ENCODE measurements around the gene TM9SF4.

The TM9SF4 gene

DNA sequence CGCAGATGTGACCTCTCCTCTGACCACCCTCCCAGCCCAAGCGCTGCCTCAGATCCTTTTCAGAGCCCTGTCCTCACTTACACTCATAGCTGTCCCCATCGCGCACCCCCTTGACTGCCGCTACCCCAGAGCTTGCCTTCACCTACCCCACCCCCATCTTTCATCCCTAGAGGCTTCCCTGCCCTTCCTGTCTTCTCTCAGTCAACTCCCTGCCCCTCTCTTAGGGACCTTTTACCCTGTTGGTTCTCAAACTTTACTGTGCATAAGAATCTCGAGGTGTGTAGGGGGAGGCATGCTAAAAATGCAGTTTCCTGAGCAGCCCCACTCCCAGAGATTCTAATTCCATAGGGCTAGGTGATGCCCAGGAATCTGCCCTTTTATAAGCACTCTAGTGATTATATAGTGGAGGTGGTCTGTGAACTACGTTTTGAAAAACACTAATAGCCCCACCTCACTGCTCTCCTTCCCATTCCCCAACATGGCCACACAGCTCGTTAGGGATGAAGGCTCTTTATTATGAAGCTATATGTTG, 725 bp downstream of the TM9SF4 start:
- no peak for DNase-seq (ENCODE audit: low read depth, low spot score)
- no peaks in the 10 kb centered on the region for H3K9me3 ChIP-seq (ENCODE audit: low read depth, low read length)
- H3K27ac ChIP-seq, result peak overlapping the region; percentile 99
- peak overlapping the region; percentile 99 for H3K9ac ChIP-seq (ENCODE audit: insufficient read length)
- TF ChIP-seq POLR2AphosphoS5 (IDR thresholded peaks at IDR 0.05; ENCODE audit: borderline replicate concordance, low read depth, low read length) (no peak), FOXP2 (optimal IDR thresholded peaks at IDR 0.05; ENCODE audit: control extremely low read depth, extremely low read length, insufficient read depth) (no peak), EZH2 (IDR thresholded peaks at IDR 0.05) (no peak)
- H3K4me3 ChIP-seq, result peak overlapping the region; percentile 98
- H3K36me3 ChIP-seq (ENCODE audit: insufficient read depth, low read length), result peaks cover 4% of the 10 kb centered on the region; the same call in 1 of the 2 replicates

DNA sequence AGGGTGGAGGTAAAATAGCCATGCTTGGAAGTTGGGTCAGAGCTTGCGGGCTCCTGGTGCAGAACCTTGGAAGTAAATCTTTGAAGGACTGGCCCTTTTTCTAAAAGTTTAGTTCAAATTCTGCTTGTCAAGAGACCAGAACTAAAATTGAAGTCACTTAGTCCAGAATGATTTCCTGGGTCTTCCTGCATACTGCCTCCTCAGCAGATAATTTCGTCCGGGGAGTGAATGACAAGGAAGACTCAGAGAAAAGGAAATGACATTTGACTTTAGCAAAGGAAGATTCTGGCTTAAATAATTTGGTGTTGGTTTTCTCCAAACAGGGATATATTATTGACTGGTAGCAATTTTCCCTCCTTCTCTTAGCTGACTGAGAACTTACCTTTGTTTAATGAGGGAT, 1.2 kb downstream of the TM9SF4 start:
- Histone ChIP-seq H3K27ac (no peak overlapping the region), H3K9me3 (ENCODE audit: low read depth, low read length) (no peaks in the 10 kb centered on the region), H3K36me3 (ENCODE audit: insufficient read depth, low read length) (peaks cover 5% of the 10 kb centered on the region; the same call in 1 of the 2 replicates), H3K4me3 (peak overlapping the region; percentile 98), H3K9ac (ENCODE audit: insufficient read length) (peak overlapping the region; percentile 99)
- no peak for DNase-seq (ENCODE audit: low read depth, low spot score)
- TF ChIP-seq EZH2 (IDR thresholded peaks at IDR 0.05), result no peak
- TF ChIP-seq POLR2AphosphoS5 (IDR thresholded peaks at IDR 0.05; ENCODE audit: borderline replicate concordance, low read depth, low read length), result no peak
- no peak for TF ChIP-seq FOXP2 (optimal IDR thresholded peaks at IDR 0.05; ENCODE audit: control extremely low read depth, extremely low read length, insufficient read depth)

DNA sequence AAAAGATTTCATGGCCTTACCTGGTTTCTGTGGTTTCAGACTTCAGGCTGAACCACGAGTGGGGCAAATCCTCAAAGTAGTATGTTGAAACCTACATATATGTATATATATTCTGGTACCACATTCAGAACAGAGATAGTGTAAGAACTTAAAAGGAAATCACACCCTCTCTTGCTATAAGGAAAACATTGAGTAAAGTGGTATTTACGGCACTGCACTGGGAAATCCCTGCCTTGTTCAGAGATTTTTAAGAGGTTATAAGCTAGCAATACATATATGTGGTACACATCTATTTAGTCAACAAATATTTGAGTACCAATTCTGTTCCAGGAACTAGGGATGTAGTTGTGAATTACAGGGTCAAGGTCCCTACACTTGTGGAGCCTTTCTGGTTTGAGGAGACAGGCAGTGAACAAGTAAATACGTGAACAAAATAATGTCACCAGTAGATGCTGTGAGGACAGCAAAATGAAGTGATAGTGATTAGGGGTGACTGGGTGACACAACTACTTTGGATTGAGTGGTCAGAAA, 1.7 kb downstream of the TM9SF4 start:
- no peak for DNase-seq (ENCODE audit: low read depth, low spot score)
- no peak overlapping the region for H3K9ac ChIP-seq (ENCODE audit: insufficient read length)

DNA sequence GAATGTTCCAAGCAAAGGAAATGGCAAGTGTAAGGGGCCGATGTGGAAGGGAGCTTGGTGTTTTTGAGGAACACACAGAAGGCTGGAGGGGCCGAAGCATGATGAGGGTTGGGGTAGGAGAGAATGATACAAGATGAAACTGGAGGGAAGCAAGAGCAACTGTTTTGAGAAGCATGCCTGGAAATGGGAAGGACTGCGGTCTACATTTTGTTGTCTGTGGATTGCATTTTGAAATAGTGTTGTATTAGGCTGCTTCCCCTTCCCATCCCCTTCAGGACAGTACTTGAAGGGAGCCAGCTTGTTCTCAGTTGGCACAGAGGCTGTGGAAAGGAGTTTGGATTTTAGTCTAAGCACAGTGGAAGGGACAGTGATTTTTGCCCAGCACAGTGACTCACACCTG, 2.2 kb downstream of the TM9SF4 start:
- Histone ChIP-seq H3K4me3 (no peak overlapping the region), H3K9ac (ENCODE audit: insufficient read length) (no peak overlapping the region)
- DNase-seq (ENCODE audit: low read depth, low spot score), result no peak

More for the DNA sequence above, 1.7 kb downstream of the TM9SF4 start:
- Histone ChIP-seq H3K4me3 (peak overlapping the region; percentile 98; the same call in 1 of the 2 replicates), H3K36me3 (ENCODE audit: insufficient read depth, low read length) (peaks cover 5% of the 10 kb centered on the region; the same call in 1 of the 2 replicates), H3K27ac (no peak overlapping the region), H3K9me3 (ENCODE audit: low read depth, low read length) (no peaks in the 10 kb centered on the region)
- TF ChIP-seq FOXP2 (optimal IDR thresholded peaks at IDR 0.05; ENCODE audit: control extremely low read depth, extremely low read length, insufficient read depth) (no peak), POLR2AphosphoS5 (IDR thresholded peaks at IDR 0.05; ENCODE audit: borderline replicate concordance, low read depth, low read length) (no peak), EZH2 (IDR thresholded peaks at IDR 0.05) (no peak)

DNA sequence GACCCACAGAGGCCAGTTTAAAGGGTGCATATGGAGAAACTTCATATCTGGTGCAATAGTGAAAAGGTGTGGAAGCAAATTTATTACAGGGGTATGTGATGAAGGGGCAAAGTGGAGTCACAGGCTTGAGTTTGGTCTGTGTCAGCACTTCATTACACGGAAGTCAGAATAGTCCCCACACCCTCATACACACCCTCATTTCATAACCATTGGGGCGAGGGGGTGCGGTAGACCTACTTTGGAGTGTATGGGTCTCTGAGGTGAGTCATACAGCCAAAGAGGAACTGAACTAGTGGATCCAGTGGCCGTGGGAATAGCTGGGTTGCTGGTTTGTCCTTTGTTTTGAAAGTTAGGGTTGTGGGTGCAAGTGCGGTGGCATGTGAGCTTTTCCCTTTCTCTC, 3.3 kb downstream of the TM9SF4 start:
- Histone ChIP-seq H3K9me3 (ENCODE audit: low read depth, low read length) (no peaks in the 10 kb centered on the region), H3K27ac (no peak overlapping the region), H3K4me3 (no peak overlapping the region), H3K36me3 (ENCODE audit: insufficient read depth, low read length) (peaks cover 5% of the 10 kb centered on the region; the same call in 1 of the 2 replicates), H3K9ac (ENCODE audit: insufficient read length) (no peak overlapping the region)
- TF ChIP-seq EZH2 (IDR thresholded peaks at IDR 0.05), result no peak
- TF ChIP-seq POLR2AphosphoS5 (IDR thresholded peaks at IDR 0.05; ENCODE audit: borderline replicate concordance, low read depth, low read length), result no peak
- no peak for TF ChIP-seq FOXP2 (optimal IDR thresholded peaks at IDR 0.05; ENCODE audit: control extremely low read depth, extremely low read length, insufficient read depth)
- DNase-seq (ENCODE audit: low read depth, low spot score), result no peak

More for the DNA sequence above, 2.2 kb downstream of the TM9SF4 start:
- H3K9me3 ChIP-seq (ENCODE audit: low read depth, low read length), result no peaks in the 10 kb centered on the region
- no peak overlapping the region for H3K27ac ChIP-seq
- H3K36me3 ChIP-seq (ENCODE audit: insufficient read depth, low read length), result peaks cover 5% of the 10 kb centered on the region; the same call in 1 of the 2 replicates
- TF ChIP-seq FOXP2 (optimal IDR thresholded peaks at IDR 0.05; ENCODE audit: control extremely low read depth, extremely low read length, insufficient read depth) (no peak), EZH2 (IDR thresholded peaks at IDR 0.05) (no peak), POLR2AphosphoS5 (IDR thresholded peaks at IDR 0.05; ENCODE audit: borderline replicate concordance, low read depth, low read length) (no peak)

DNA sequence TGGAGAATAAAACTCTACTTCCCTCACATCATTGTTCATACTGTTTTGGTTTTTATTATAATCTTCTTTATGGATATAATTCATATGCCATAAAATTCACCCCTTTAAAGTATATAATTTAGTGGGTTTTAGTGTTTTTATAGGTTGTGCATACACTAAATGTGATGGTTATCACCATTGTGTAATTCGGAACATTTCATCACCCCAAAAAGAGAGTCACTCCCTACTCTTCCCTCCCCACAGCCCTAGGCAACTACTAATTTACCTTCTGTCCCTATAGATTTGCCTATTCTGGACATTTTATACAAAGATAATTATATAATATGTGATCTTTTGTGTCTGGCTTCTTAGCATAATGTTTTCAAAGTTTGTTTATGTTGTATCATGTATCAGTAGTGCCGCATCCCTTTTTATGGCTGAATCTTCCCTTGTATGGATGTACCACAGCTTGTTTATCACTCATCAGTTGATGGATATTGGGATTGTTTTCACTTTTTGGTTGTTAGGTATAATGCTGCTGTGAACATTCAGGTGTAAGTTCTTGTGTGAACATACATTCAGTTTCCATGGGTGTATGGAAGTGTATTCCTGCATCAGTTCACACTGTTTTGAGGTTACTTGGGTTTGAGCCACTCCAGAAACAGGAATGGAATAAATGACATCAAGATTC, 4.2 kb downstream of the TM9SF4 start:
- DNase-seq (ENCODE audit: low read depth, low spot score), result no peak
- H3K9ac ChIP-seq (ENCODE audit: insufficient read length), result no peak overlapping the region
- H3K9me3 ChIP-seq (ENCODE audit: low read depth, low read length), result no peaks in the 10 kb centered on the region
- H3K4me3 ChIP-seq, result no peak overlapping the region
- peaks cover 7% of the 10 kb centered on the region; the same call in 1 of the 2 replicates for H3K36me3 ChIP-seq (ENCODE audit: insufficient read depth, low read length)
- no peak for TF ChIP-seq EZH2 (IDR thresholded peaks at IDR 0.05)
- TF ChIP-seq FOXP2 (optimal IDR thresholded peaks at IDR 0.05; ENCODE audit: control extremely low read depth, extremely low read length, insufficient read depth), result no peak
- no peak for TF ChIP-seq POLR2AphosphoS5 (IDR thresholded peaks at IDR 0.05; ENCODE audit: borderline replicate concordance, low read depth, low read length)
- no peak overlapping the region for H3K27ac ChIP-seq

DNA sequence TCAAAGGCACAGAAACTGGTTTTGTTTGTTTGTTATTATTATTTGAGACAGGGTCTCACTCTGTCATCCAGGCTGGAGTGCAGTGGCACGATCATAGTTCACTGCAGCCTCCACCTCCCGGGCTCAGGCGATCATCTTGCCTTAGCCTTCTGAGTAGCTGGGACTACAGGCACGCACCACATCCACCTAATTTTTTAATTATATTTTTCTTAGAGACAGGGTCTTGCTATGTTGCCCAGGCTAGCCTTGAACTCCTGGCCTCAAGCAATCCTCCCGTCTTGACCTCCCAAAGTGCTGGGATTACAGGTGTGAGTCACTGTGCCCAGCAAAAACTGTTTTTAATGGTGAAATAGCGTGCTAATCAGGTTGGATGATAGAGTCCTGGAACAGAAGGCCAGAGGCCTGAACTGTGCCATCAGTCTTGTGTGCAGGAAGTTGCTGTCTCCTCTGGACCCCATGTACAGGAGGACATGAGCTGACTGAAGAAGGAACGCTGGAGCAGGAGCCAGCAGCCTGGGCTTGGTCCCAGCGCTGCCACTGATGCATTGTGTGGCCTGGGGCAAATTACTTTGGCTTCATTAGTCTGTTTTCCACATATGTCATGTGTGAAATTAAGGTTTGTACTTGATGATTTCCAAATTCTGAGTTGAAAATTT, 4.9 kb downstream of the TM9SF4 start:
- no peak for DNase-seq (ENCODE audit: low read depth, low spot score)
- no peak overlapping the region for H3K4me3 ChIP-seq
- H3K27ac ChIP-seq, result no peak overlapping the region
- no peaks in the 10 kb centered on the region for H3K9me3 ChIP-seq (ENCODE audit: low read depth, low read length)
- no peak overlapping the region for H3K9ac ChIP-seq (ENCODE audit: insufficient read length)
- no peak for TF ChIP-seq POLR2AphosphoS5 (IDR thresholded peaks at IDR 0.05; ENCODE audit: borderline replicate concordance, low read depth, low read length)
- TF ChIP-seq EZH2 (IDR thresholded peaks at IDR 0.05), result no peak
- TF ChIP-seq FOXP2 (optimal IDR thresholded peaks at IDR 0.05; ENCODE audit: control extremely low read depth, extremely low read length, insufficient read depth), result no peak
- peaks cover 9% of the 10 kb centered on the region; the same call in 1 of the 2 replicates for H3K36me3 ChIP-seq (ENCODE audit: insufficient read depth, low read length)

DNA sequence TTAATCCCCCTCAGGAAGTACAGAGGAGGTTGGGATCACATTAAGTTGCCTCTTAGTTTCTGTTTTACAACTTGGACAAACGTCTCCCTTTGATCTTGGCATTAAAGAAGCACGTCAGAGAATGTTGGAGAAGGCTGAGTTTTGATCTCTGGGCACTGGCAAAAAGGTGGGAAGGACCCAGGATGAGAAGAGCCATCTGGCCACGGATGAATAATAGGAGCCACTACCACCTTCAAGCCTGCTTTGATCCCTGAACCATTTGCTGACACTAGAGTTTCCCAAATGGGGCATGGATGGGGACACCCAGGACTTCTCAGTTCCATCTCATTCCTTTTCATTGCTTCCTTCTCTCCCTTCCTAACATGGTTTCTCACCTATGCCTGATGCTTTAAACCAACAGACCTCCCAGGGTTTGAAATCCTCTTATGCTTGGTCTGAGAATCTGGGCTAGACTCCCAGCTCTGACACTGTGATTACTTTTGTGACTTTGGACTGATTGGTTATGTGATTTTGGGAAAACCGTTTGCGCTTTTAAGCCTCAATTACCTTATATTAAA, 5.8 kb downstream of the TM9SF4 start:
- H3K9me3 ChIP-seq (ENCODE audit: low read depth, low read length), result no peaks in the 10 kb centered on the region
- H3K27ac ChIP-seq, result no peak overlapping the region
- no peak for TF ChIP-seq EZH2 (IDR thresholded peaks at IDR 0.05)
- no peak for TF ChIP-seq FOXP2 (optimal IDR thresholded peaks at IDR 0.05; ENCODE audit: control extremely low read depth, extremely low read length, insufficient read depth)
- TF ChIP-seq POLR2AphosphoS5 (IDR thresholded peaks at IDR 0.05; ENCODE audit: borderline replicate concordance, low read depth, low read length), result no peak
- no peak overlapping the region for H3K9ac ChIP-seq (ENCODE audit: insufficient read length)
- no peak for DNase-seq (ENCODE audit: low read depth, low spot score)
- peaks cover 9% of the 10 kb centered on the region; the same call in 1 of the 2 replicates for H3K36me3 ChIP-seq (ENCODE audit: insufficient read depth, low read length)
- H3K4me3 ChIP-seq, result no peak overlapping the region
